ENCODE results near the gene TSGA10IP.
A peak's percentile ranks its signal among the peaks of the same experiment; 100 is the strongest.

The TSGA10IP gene

GRCh38 chr11:65915821-65916251 lies 29.4 kb upstream of the TSGA10IP start:
- Histone ChIP-seq H2BK5ac (ENCODE audit: low read length) (no peak overlapping the region), H3K4me2 (ENCODE audit: low read length) (no peak overlapping the region), H3K23ac (ENCODE audit: low read length) (no peak overlapping the region), H4K8ac (ENCODE audit: low read depth, low read length) (no peak overlapping the region), H3K18ac (ENCODE audit: low read length) (no peak overlapping the region), H3K4me3 (ENCODE audit: low read length) (no peak overlapping the region), H3K36me3 (ENCODE audit: control insufficient read depth, insufficient read depth, low read length) (no peaks in the 10 kb centered on the region), H2AK5ac (ENCODE audit: low read length) (no peak overlapping the region), H2BK120ac (ENCODE audit: low read depth, low read length) (no peak overlapping the region), H3K27me3 (ENCODE audit: insufficient read depth, low read length, poor library complexity) (no peaks in the 10 kb centered on the region), H3K4ac (ENCODE audit: low read depth, low read length) (no peak overlapping the region), H3K79me2 (ENCODE audit: control insufficient read depth, insufficient read depth, low read length) (peaks cover 8% of the 10 kb centered on the region), H3K79me1 (ENCODE audit: low read length) (peaks cover 17% of the 10 kb centered on the region), H2BK15ac (replicated peaks; ENCODE audit: low read depth) (no peak overlapping the region), H3K56ac (ENCODE audit: low read length) (peak overlapping the region; percentile 65), H3K4me1 (ENCODE audit: control insufficient read depth, low read depth, low read length) (peaks cover 5% of the 10 kb centered on the region), H3K27ac (ENCODE audit: low read depth, low read length) (peak overlapping the region; percentile 47), H3K9ac (ENCODE audit: low read length) (peak overlapping the region; percentile 44), H4K5ac (ENCODE audit: low read length) (no peak overlapping the region)
- no CpG with 5 or more reads among the region's 13 CpGs for WGBS (ENCODE audit: extremely low coverage, insufficient coverage, low lambda C conversion rate)
- peak; percentile 95 for DNase-seq

DNA sequence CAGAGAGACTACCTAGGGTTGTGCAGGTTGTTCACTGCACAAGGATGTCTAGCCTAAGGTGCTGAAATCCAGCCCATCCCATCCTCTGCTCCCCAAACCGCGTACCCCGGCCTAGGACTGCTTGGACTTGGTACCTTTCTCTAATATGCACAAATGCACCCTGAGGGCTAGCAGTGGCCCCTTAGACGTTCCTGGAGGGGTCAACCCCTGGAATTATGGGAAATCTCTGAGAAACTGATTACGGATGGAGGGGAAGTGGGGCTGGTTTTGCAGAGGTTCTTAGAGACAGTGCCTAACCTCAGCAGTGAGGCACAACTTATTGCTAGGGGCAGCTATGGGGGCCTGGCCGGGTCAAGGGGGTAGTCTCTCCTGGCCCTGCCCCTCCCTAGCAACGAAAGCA lies 28.9 kb upstream of the TSGA10IP start:
- no peak overlapping the region for H4K5ac ChIP-seq (ENCODE audit: low read length)
- no peak overlapping the region for H3K9ac ChIP-seq (ENCODE audit: low read length)
- no peak overlapping the region for H3K4me3 ChIP-seq (ENCODE audit: low read length)
- no peak for DNase-seq
- no peak overlapping the region for H3K18ac ChIP-seq (ENCODE audit: low read length)
- H3K79me1 ChIP-seq (ENCODE audit: low read length), result peaks cover 17% of the 10 kb centered on the region
- no peak overlapping the region for H2BK15ac ChIP-seq (replicated peaks; ENCODE audit: low read depth)
- no peak overlapping the region for H3K56ac ChIP-seq (ENCODE audit: low read length)
- peaks cover 8% of the 10 kb centered on the region for H3K79me2 ChIP-seq (ENCODE audit: control insufficient read depth, insufficient read depth, low read length)
- no peak overlapping the region for H3K27ac ChIP-seq (ENCODE audit: low read depth, low read length)
- H2AK5ac ChIP-seq (ENCODE audit: low read length), result no peak overlapping the region
- H3K36me3 ChIP-seq (ENCODE audit: control insufficient read depth, insufficient read depth, low read length), result no peaks in the 10 kb centered on the region
- H3K4me2 ChIP-seq (ENCODE audit: low read length), result no peak overlapping the region
- H3K4me1 ChIP-seq (ENCODE audit: control insufficient read depth, low read depth, low read length), result peaks cover 5% of the 10 kb centered on the region
- no peak overlapping the region for H2BK120ac ChIP-seq (ENCODE audit: low read depth, low read length)
- WGBS (ENCODE audit: extremely low coverage, insufficient coverage, low lambda C conversion rate), result no CpG with 5 or more reads among the region's 7 CpGs
- H3K27me3 ChIP-seq (ENCODE audit: insufficient read depth, low read length, poor library complexity), result no peaks in the 10 kb centered on the region
- H3K23ac ChIP-seq (ENCODE audit: low read length), result no peak overlapping the region
- H2BK5ac ChIP-seq (ENCODE audit: low read length), result no peak overlapping the region
- H4K8ac ChIP-seq (ENCODE audit: low read depth, low read length), result no peak overlapping the region
- H3K4ac ChIP-seq (ENCODE audit: low read depth, low read length), result no peak overlapping the region

DNA sequence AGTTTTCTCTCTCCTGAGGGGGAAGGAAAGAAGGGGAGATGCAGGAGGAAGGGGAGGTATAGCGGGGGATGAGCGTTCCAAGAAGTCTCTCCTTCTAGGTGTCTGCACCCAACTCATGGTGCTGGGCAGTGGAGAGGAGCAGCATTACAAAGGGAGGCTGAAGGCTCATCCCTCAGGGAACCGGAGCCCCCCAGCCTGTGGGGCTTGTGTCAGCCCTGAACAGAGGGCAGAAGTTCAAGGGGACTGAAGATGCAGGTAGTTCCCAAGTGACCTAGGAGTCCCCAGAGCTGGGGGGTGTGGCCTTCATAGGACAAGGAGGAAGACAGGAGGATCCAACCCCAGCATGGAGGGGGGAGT lies 28.2 kb upstream of the TSGA10IP start:
- no peak overlapping the region for H4K8ac ChIP-seq (ENCODE audit: low read depth, low read length)
- H2AK5ac ChIP-seq (ENCODE audit: low read length), result no peak overlapping the region
- H3K4ac ChIP-seq (ENCODE audit: low read depth, low read length), result no peak overlapping the region
- peak overlapping the region; percentile 96 for H3K56ac ChIP-seq (ENCODE audit: low read length)
- H3K9ac ChIP-seq (ENCODE audit: low read length), result peak overlapping the region; percentile 21
- H3K4me3 ChIP-seq (ENCODE audit: low read length), result no peak overlapping the region
- peaks cover 8% of the 10 kb centered on the region for H3K79me2 ChIP-seq (ENCODE audit: control insufficient read depth, insufficient read depth, low read length)
- peaks cover 17% of the 10 kb centered on the region for H3K79me1 ChIP-seq (ENCODE audit: low read length)
- peaks cover 3% of the 10 kb centered on the region for H3K4me1 ChIP-seq (ENCODE audit: control insufficient read depth, low read depth, low read length)
- H3K27ac ChIP-seq (ENCODE audit: low read depth, low read length), result no peak overlapping the region
- no peak overlapping the region for H2BK120ac ChIP-seq (ENCODE audit: low read depth, low read length)
- no peak for DNase-seq
- WGBS (ENCODE audit: extremely low coverage, insufficient coverage, low lambda C conversion rate), result no CpG with 5 or more reads among the region's 3 CpGs
- H3K23ac ChIP-seq (ENCODE audit: low read length), result no peak overlapping the region
- no peak overlapping the region for H4K5ac ChIP-seq (ENCODE audit: low read length)
- no peak overlapping the region for H3K18ac ChIP-seq (ENCODE audit: low read length)
- no peaks in the 10 kb centered on the region for H3K27me3 ChIP-seq (ENCODE audit: insufficient read depth, low read length, poor library complexity)
- no peak overlapping the region for H3K4me2 ChIP-seq (ENCODE audit: low read length)
- no peak overlapping the region for H2BK5ac ChIP-seq (ENCODE audit: low read length)
- no peak overlapping the region for H2BK15ac ChIP-seq (replicated peaks; ENCODE audit: low read depth)
- H3K36me3 ChIP-seq (ENCODE audit: control insufficient read depth, insufficient read depth, low read length), result no peaks in the 10 kb centered on the region

DNA sequence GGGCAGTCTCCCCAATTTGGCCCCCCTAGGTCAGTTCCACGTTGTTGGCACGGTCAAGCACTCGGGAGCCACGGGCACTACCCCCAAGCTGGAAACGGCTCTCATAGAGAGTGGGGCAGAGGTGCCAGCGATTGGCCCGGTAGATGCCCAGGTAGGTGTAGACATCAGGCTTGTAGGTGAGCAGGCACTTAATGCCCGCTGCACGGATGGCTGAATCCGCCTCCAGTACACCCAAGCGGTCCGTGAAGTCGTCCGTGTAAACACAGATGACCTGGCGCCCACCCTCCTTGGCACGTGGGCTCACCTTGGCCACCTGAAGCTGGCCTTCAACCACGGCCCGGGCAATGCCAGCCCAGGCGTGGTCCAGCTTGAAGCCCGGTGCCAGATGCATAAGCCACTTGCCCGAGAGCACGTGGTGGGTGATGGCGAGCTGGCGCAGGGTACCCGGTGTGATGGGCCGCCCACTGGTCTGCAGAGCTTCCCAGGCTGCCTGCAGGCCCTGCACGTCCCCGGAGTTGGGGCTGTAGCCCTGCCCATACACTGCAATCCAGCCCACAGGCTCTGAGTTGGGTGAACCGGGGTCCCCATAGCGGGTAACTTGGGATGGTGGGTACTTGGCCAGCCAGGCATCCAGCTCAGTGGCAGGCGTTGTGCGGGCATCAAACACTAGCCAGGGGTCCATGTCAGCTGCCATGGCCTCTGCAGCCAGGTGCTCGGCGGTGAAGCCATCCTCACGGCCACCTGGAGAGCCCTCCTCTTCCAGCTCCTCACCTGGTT lies 27.7 kb upstream of the TSGA10IP start:
- Histone ChIP-seq H2BK15ac (replicated peaks; ENCODE audit: low read depth) (no peak overlapping the region), H3K4me2 (ENCODE audit: low read length) (peak overlapping the region; percentile 90), H3K18ac (ENCODE audit: low read length) (no peak overlapping the region), H2BK120ac (ENCODE audit: low read depth, low read length) (no peak overlapping the region), H3K27ac (ENCODE audit: low read depth, low read length) (no peak overlapping the region), H3K79me2 (ENCODE audit: control insufficient read depth, insufficient read depth, low read length) (peaks cover 8% of the 10 kb centered on the region), H2AK5ac (ENCODE audit: low read length) (peak overlapping the region; percentile 95), H3K79me1 (ENCODE audit: low read length) (peaks cover 17% of the 10 kb centered on the region), H3K4ac (ENCODE audit: low read depth, low read length) (no peak overlapping the region), H3K4me1 (ENCODE audit: control insufficient read depth, low read depth, low read length) (peaks cover 3% of the 10 kb centered on the region), H3K36me3 (ENCODE audit: control insufficient read depth, insufficient read depth, low read length) (no peaks in the 10 kb centered on the region), H4K5ac (ENCODE audit: low read length) (no peak overlapping the region), H3K27me3 (ENCODE audit: insufficient read depth, low read length, poor library complexity) (no peaks in the 10 kb centered on the region), H3K9ac (ENCODE audit: low read length) (peak overlapping the region; percentile 97), H2BK5ac (ENCODE audit: low read length) (no peak overlapping the region), H3K56ac (ENCODE audit: low read length) (peak overlapping the region; percentile 96), H3K23ac (ENCODE audit: low read length) (peak overlapping the region; percentile 94), H3K4me3 (ENCODE audit: low read length) (peak overlapping the region; percentile 96), H4K8ac (ENCODE audit: low read depth, low read length) (no peak overlapping the region)
- no peak for DNase-seq
- WGBS (ENCODE audit: extremely low coverage, insufficient coverage, low lambda C conversion rate), result no CpG with 5 or more reads among the region's 35 CpGs

DNA sequence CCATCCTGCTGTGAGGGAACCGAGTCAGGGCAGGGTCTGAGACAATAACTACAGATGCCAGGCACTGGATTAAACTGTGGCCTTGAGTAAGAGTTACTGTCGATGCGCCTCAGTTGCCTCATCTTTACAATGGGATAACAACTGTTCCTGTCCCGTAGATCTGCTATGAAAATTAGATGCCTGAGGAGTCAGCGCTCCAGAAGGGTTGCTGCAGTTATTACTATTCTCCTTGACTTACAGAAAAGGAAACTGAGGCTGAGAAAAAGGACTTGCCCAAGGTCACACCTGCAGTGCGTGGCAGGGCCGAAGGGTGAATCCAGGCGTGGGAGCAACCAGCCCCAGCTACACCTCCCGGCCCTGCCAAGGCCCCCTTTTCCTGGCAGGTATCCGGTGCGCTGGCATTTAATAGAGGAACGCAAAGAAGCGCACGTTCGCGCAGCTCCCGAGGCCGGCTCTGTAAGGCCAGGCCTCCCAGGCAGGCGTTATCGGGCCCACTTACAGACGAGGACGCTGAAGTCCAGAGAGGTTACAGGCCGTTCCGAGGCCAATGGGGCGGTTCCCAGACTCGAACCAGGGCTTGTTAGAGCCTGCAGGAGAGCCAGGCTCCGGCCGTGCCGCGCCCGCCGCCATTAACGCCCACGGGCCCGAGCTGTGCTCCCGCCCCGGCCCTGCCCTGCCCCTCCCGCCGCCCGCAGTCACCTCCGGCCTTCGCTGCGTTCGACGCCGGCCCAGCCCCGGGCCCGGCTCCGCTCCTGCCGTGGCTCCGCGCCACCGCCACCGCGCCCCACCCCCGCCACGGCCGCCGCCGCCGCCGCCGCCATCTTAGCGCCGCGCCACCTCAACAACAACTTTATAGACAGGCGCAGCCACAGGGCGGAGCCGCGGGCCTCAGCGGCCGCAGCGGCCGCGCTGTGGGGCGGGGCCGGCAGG lies 26.8 kb upstream of the TSGA10IP start, which contains the start of gene C11orf68:
TSS of gene C11orf68 (minus strand) at position 852 of the 930 bp plus-strand sequence. CDS start at position 821, 31 bp downstream.
- peaks cover 17% of the 10 kb centered on the region for H3K79me1 ChIP-seq (ENCODE audit: low read length)
- H4K5ac ChIP-seq (ENCODE audit: low read length), result no peak within 1 kb of the TSS
- no peak within 1 kb of the TSS for H2BK120ac ChIP-seq (ENCODE audit: low read depth, low read length)
- peak within 1 kb of the TSS; percentile 96 for H3K4me3 ChIP-seq (ENCODE audit: low read length)
- no peak within 1 kb of the TSS for H4K8ac ChIP-seq (ENCODE audit: low read depth, low read length)
- no peaks in the 10 kb centered on the region for H3K27me3 ChIP-seq (ENCODE audit: insufficient read depth, low read length, poor library complexity)
- H3K23ac ChIP-seq (ENCODE audit: low read length), result peak within 1 kb of the TSS; percentile 94
- H3K4ac ChIP-seq (ENCODE audit: low read depth, low read length), result peak within 1 kb of the TSS; percentile 92
- no peak within 1 kb of the TSS for H2BK5ac ChIP-seq (ENCODE audit: low read length)
- no peaks in the 10 kb centered on the region for H3K36me3 ChIP-seq (ENCODE audit: control insufficient read depth, insufficient read depth, low read length)
- H3K79me2 ChIP-seq (ENCODE audit: control insufficient read depth, insufficient read depth, low read length), result peaks cover 8% of the 10 kb centered on the region
- H2AK5ac ChIP-seq (ENCODE audit: low read length), result peak within 1 kb of the TSS; percentile 95
- no CpG with 5 or more reads among the region's 77 CpGs for WGBS (ENCODE audit: extremely low coverage, insufficient coverage, low lambda C conversion rate)
- H3K4me1 ChIP-seq (ENCODE audit: control insufficient read depth, low read depth, low read length), result peaks cover 3% of the 10 kb centered on the region
- peak; percentile 69 for DNase-seq
- H3K56ac ChIP-seq (ENCODE audit: low read length), result peak within 1 kb of the TSS; percentile 96
- peak within 1 kb of the TSS; percentile 93 for H3K4me2 ChIP-seq (ENCODE audit: low read length)
- H3K27ac ChIP-seq (ENCODE audit: low read depth, low read length), result peak within 1 kb of the TSS; percentile 39
- H3K9ac ChIP-seq (ENCODE audit: low read length), result peak within 1 kb of the TSS; percentile 97
- H3K18ac ChIP-seq (ENCODE audit: low read length), result peak within 1 kb of the TSS; percentile 90
- H2BK15ac ChIP-seq (replicated peaks; ENCODE audit: low read depth), result no peak within 1 kb of the TSS
